ENCODE results near the gene APOBEC3F. TPM values are rescaled to one million over a fixed set of nuclear protein-coding genes. Genes with fewer than 3 reads are reported as not detected.

Gene APOBEC3F
- total and polyA plus RNA-seq, 10 of the 15 experiments (the other 5 are each of a cell fraction or from before 2014, with no cell fraction given): 7.4 to 29.1 (median 12.8) TPM

DNA sequence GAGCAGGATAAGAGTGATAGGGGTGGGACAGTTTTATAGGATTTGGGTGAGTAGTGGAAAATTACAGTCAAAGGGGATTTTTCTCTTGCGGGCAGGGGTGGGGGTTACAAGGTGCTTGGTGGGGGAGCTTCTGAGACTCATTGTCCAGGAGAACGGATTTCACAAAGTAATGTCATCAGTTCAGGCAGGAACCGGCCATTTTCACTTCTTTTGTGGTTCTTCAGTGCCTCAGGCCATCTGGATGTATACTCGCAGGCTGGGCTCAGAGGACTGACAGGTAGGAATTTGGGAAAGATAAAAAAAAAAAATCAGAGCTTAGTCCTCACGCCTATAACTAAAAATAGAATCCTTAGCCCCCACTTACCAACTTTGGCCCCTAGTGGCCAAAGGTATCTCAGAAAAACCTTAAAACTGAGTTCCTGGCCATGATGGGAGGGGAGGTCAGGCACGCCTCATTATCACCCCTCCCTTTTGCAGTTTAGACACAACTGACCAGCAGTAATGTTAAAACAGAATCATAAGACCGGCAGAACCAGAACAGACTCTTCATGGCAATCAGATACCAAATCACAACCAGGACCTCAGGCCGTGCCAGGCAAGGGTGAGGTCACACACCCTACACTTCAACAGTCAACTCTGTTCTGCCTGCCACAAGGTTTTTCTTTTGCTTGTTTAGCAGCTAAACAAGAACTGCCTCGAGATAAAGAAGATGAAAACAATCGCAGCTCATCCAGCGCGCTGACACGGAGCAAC lies 27.5 kb downstream of the APOBEC3F start:
- in situ Hi-C loops (cut with MboI) (no loop called here), intact Hi-C loops (cut with micrococcal nuclease; ENCODE audit: unreplicated experiment) (no loop called here)
- H3K9ac ChIP-seq (ENCODE audit: control insufficient read depth, insufficient read depth, low read length): peak overlapping the region; percentile 70
- no peak for FAIRE-seq
- ChIA-PET RAD21 (ENCODE audit: unreplicated experiment) (interaction anchor here (1.1 to 3.0 kb wide), 9 partner anchors 8 to 200 kb away, joined by 3 to 30 read pairs (median 5); partner anchors contain the start of genes APOBEC3G and APOBEC3H), SMC1A (ENCODE audit: uncharacterized antibody, unreplicated experiment) (interaction anchor here (0.6 to 3.5 kb wide), 8 partner anchors 9 to 53 kb away, joined by 3 to 30 read pairs (median 4); partner anchors contain the start of genes APOBEC3C and APOBEC3H), CTCF (interaction anchor here (0.6 to 2.0 kb wide), 6 partner anchors 8 to 65 kb away, joined by 3 to 13 read pairs (median 4); no protein-coding TSS in a partner anchor), POLR2A (interaction anchor here (0.7 to 3.5 kb wide), 7 partner anchors 10 to 81 kb away, joined by 3 to 49 read pairs (median 6); partner anchors contain the start of gene APOBEC3H)
- H3K27ac ChIP-seq (ENCODE audit: control insufficient read depth, insufficient read depth): peak overlapping the region; percentile 92
- H3K4me2 ChIP-seq (ENCODE audit: control insufficient read depth, insufficient read depth): peak overlapping the region; percentile 95
- H4K20me1 ChIP-seq (ENCODE audit: control insufficient read depth, insufficient read depth): no peaks in the 10 kb centered on the region
- H2AFZ ChIP-seq (ENCODE audit: control insufficient read depth, low read depth, low read length): no peak overlapping the region; the same call in 1 of the 2 replicates
- H3K79me2 ChIP-seq (ENCODE audit: control insufficient read depth, insufficient read depth, low read length): peaks cover 16% of the 10 kb centered on the region
- peaks cover 0 to 2% of the 10 kb centered on the region in 2 experiments; a peak in 1 of 4 replicates for H3K36me3 ChIP-seq (ENCODE audit: control insufficient read depth in 2 of 2, insufficient read depth in 2 of 2, low read length in 1 of 2)
- H3K4me1 ChIP-seq (ENCODE audit: control insufficient read depth, insufficient read depth, low read length): peaks cover 57% of the 10 kb centered on the region
- 34% methylated on average over 13 of the region's 13 CpGs for WGBS (ENCODE audit: insufficient coverage, insufficient replicate concordance, low lambda C conversion rate, missing lambda C conversion rate)
- BruUV-seq (replicated peaks): no TSS peak
- ATAC-seq: peak; percentile 16
- H3K9me3 ChIP-seq (replicated peaks; ENCODE audit: control insufficient read depth, insufficient read depth, low read length): no peaks in the 10 kb centered on the region
- H3K27me3 ChIP-seq (replicated peaks in 1 of 2; ENCODE audit: control insufficient read depth in 2 of 2, insufficient read depth in 2 of 2, low read length in 1 of 2): no peaks in the 10 kb centered on the region
- H3K4me3 ChIP-seq: peak overlapping the region; percentile 63
- no peak for DNase-seq (ENCODE audit: low read depth, low spot score)
- TF ChIP-seq YY1 (IDR thresholded peaks at IDR 0.05; ENCODE audit: low read depth, low read length): peak; percentile 82
- TF ChIP-seq, protein P1, sequence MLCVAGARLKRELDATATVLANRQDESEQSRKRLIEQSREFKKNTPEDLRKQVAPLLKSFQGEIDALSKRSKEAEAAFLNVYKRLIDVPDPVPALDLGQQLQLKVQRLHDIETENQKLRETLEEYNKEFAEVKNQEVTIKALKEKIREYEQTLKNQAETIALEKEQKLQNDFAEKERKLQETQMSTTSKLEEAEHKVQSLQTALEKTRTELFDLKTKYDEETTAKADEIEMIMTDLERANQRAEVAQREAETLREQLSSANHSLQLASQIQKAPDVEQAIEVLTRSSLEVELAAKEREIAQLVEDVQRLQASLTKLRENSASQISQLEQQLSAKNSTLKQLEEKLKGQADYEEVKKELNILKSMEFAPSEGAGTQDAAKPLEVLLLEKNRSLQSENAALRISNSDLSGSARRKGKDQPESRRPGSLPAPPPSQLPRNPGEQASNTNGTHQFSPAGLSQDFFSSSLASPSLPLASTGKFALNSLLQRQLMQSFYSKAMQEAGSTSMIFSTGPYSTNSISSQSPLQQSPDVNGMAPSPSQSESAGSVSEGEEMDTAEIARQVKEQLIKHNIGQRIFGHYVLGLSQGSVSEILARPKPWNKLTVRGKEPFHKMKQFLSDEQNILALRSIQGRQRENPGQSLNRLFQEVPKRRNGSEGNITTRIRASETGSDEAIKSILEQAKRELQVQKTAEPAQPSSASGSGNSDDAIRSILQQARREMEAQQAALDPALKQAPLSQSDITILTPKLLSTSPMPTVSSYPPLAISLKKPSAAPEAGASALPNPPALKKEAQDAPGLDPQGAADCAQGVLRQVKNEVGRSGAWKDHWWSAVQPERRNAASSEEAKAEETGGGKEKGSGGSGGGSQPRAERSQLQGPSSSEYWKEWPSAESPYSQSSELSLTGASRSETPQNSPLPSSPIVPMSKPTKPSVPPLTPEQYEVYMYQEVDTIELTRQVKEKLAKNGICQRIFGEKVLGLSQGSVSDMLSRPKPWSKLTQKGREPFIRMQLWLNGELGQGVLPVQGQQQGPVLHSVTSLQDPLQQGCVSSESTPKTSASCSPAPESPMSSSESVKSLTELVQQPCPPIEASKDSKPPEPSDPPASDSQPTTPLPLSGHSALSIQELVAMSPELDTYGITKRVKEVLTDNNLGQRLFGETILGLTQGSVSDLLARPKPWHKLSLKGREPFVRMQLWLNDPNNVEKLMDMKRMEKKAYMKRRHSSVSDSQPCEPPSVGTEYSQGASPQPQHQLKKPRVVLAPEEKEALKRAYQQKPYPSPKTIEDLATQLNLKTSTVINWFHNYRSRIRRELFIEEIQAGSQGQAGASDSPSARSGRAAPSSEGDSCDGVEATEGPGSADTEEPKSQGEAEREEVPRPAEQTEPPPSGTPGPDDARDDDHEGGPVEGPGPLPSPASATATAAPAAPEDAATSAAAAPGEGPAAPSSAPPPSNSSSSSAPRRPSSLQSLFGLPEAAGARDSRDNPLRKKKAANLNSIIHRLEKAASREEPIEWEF (IDR thresholded peaks at IDR 0.05; ENCODE audit: insufficient replicate concordance, low read depth, low read length): no peak
- no peak for TF ChIP-seq RBBP5 (conservative IDR thresholded peaks at IDR 0.05)
- peak; percentile 70 to 78 for TF ChIP-seq IKZF2 (IDR thresholded peaks at IDR 0.05)
- no peak for TF ChIP-seq SMARCA5 (IDR thresholded peaks at IDR 0.05)
- TF ChIP-seq, protein P2, sequence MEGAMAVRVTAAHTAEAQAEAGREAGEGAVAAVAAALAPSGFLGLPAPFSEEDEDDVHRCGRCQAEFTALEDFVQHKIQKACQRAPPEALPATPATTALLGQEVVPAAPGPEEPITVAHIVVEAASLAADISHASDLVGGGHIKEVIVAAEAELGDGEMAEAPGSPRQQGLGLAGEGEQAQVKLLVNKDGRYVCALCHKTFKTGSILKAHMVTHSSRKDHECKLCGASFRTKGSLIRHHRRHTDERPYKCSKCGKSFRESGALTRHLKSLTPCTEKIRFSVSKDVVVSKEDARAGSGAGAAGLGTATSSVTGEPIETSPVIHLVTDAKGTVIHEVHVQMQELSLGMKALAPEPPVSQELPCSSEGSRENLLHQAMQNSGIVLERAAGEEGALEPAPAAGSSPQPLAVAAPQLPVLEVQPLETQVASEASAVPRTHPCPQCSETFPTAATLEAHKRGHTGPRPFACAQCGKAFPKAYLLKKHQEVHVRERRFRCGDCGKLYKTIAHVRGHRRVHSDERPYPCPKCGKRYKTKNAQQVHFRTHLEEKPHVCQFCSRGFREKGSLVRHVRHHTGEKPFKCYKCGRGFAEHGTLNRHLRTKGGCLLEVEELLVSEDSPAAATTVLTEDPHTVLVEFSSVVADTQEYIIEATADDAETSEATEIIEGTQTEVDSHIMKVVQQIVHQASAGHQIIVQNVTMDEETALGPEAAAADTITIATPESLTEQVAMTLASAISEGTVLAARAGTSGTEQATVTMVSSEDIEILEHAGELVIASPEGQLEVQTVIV (IDR thresholded peaks at IDR 0.05; ENCODE audit: borderline replicate concordance, partially characterized antibody): no peak
- TF ChIP-seq SIN3A (IDR thresholded peaks at IDR 0.05; ENCODE audit: low read depth, low read length): no peak
- TF ChIP-seq, protein P3, sequence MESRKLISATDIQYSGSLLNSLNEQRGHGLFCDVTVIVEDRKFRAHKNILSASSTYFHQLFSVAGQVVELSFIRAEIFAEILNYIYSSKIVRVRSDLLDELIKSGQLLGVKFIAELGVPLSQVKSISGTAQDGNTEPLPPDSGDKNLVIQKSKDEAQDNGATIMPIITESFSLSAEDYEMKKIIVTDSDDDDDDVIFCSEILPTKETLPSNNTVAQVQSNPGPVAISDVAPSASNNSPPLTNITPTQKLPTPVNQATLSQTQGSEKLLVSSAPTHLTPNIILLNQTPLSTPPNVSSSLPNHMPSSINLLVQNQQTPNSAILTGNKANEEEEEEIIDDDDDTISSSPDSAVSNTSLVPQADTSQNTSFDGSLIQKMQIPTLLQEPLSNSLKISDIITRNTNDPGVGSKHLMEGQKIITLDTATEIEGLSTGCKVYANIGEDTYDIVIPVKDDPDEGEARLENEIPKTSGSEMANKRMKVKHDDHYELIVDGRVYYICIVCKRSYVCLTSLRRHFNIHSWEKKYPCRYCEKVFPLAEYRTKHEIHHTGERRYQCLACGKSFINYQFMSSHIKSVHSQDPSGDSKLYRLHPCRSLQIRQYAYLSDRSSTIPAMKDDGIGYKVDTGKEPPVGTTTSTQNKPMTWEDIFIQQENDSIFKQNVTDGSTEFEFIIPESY (IDR thresholded peaks at IDR 0.05): no peak
- TF ChIP-seq, protein P4, sequence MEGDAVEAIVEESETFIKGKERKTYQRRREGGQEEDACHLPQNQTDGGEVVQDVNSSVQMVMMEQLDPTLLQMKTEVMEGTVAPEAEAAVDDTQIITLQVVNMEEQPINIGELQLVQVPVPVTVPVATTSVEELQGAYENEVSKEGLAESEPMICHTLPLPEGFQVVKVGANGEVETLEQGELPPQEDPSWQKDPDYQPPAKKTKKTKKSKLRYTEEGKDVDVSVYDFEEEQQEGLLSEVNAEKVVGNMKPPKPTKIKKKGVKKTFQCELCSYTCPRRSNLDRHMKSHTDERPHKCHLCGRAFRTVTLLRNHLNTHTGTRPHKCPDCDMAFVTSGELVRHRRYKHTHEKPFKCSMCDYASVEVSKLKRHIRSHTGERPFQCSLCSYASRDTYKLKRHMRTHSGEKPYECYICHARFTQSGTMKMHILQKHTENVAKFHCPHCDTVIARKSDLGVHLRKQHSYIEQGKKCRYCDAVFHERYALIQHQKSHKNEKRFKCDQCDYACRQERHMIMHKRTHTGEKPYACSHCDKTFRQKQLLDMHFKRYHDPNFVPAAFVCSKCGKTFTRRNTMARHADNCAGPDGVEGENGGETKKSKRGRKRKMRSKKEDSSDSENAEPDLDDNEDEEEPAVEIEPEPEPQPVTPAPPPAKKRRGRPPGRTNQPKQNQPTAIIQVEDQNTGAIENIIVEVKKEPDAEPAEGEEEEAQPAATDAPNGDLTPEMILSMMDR (IDR thresholded peaks at IDR 0.05 in 2 of 3, conservative IDR thresholded peaks at IDR 0.05 in 1 of 3; ENCODE audit: control insufficient read depth in 2 of 3, extremely low read depth in 1 of 3, insufficient read depth in 1 of 3, low read depth in 3 of 3, low read length in 3 of 3): peak; percentile 17 to 43 (median 37); a peak in 3 of 6 replicates
- no peak for TF ChIP-seq RCOR1 (conservative IDR thresholded peaks at IDR 0.05; ENCODE audit: low read depth, low read length)
